Right atrium auricular region (tissue), 2 donors: ENCODE measurements around the gene SOX6. TPM values are rescaled to one million over a fixed set of nuclear protein-coding genes. Genes with fewer than 3 reads are reported as not detected.

Source experiments
- DNase-seq: peaks from one replicate; pipeline ENCODE4 v3.0.0-alpha.2; 2019; ENCODE audit warnings: low spot score
- H3K27ac ChIP-seq, 2 donors: fragments of 200-600 bp; sonication (generic); 1 replicate in 1 of 2; 2 replicates in 1 of 2; pipeline ENCODE4 v1.5.1; 2016 to 2019
- H3K27me3 ChIP-seq, 2 donors: fragments of 200-600 bp; sonication (generic); one replicate each; pipeline versions ENCODE4 v1.5.1 to v1.6.0; 2017 to 2019
- H3K36me3 ChIP-seq: fragments of 200-600 bp; sonication (generic); one replicate; pipeline ENCODE4 v1.5.1; 2016
- H3K4me1 ChIP-seq, 2 donors: fragments of 200-600 bp; sonication (generic); one replicate each; pipeline versions ENCODE4 v1.5.1 to v1.6.0; 2017 to 2019
- H3K4me3 ChIP-seq, 2 donors: fragments of 200-600 bp; sonication (generic); 1 replicate in 1 of 2; 2 replicates in 1 of 2; pipeline ENCODE4 v1.5.1; 2017 to 2019; ENCODE audit warnings: mild to moderate bottlenecking in 1 of 2, moderate library complexity in 1 of 2
- H3K9me3 ChIP-seq, 2 donors: fragments of 200-600 bp; sonication (generic); one replicate each; pipeline ENCODE4 v1.5.1; 2019
- CTCF ChIP-seq, 2 donors: fragments of 200-600 bp; sonication (generic); IDR thresholded peaks; one replicate each; pipeline ENCODE4 v1.5.1; 2019; ENCODE audit warnings: antibody characterized with exemption in 2 of 2
- total RNA-seq, 2 donors: library from RNA; depleted of rRNA; stranded (reverse); fragments of >200 nt; gene quantifications; one replicate each; pipeline ENCODE4 v1.1.0, GENCODE V29; 2016

Gene SOX6
- total RNA-seq, 2 donors from 2014 or later = 13.5 to 14.3 TPM

GRCh38 chr11:16364254-16364653 lies 7.9 kb upstream of the SOX6 start:
- Histone ChIP-seq H3K9me3 (no peaks in the 10 kb centered on the region), H3K27me3 (no peaks in the 10 kb centered on the region), H3K4me3 (no peak overlapping the region), H3K27ac (no peak overlapping the region), H3K36me3 (no peaks in the 10 kb centered on the region), H3K4me1 (peaks cover 0 to 31% of the 10 kb centered on the region in 2 donors)
- no peak for DNase-seq
- no peak for TF ChIP-seq CTCF (IDR thresholded peaks at IDR 0.05)

- Histone ChIP-seq H3K4me3 (no peak overlapping the region), H3K4me1 (peaks cover 0 to 31% of the 10 kb centered on the region in 2 donors), H3K27ac (no peak overlapping the region), H3K27me3 (no peaks in the 10 kb centered on the region), H3K9me3 (no peaks in the 10 kb centered on the region), H3K36me3 (no peaks in the 10 kb centered on the region)
- DNase-seq = no peak
- TF ChIP-seq CTCF (IDR thresholded peaks at IDR 0.05) = no peak
Observed at GRCh38 chr11:16363706-16364105, 7.4 kb upstream of the SOX6 start.

- peaks cover 0 to 46% of the 10 kb centered on the region in 2 donors for H3K4me1 ChIP-seq
- no peak overlapping the region for H3K27ac ChIP-seq
- H3K36me3 ChIP-seq = no peaks in the 10 kb centered on the region
- TF ChIP-seq CTCF (IDR thresholded peaks at IDR 0.05) = no peak
- H3K27me3 ChIP-seq = no peaks in the 10 kb centered on the region
- no peaks in the 10 kb centered on the region for H3K9me3 ChIP-seq
- DNase-seq = no peak
- no peak overlapping the region for H3K4me3 ChIP-seq
Observed at GRCh38 chr11:16361108-16361865, 4.9 kb upstream of the SOX6 start.

GRCh38 chr11:16359369-16359768 lies 3.0 kb upstream of the SOX6 start:
- no peak overlapping the region for H3K27ac ChIP-seq
- H3K4me1 ChIP-seq = peaks cover 0 to 37% of the 10 kb centered on the region in 2 donors
- no peak for DNase-seq

GRCh38 chr11:16358726-16359125 lies 2.4 kb upstream of the SOX6 start:
- no peak for DNase-seq
- Histone ChIP-seq H3K36me3 (no peaks in the 10 kb centered on the region), H3K27me3 (no peaks in the 10 kb centered on the region), H3K9me3 (no peaks in the 10 kb centered on the region), H3K27ac (no peak overlapping the region), H3K4me3 (no peak overlapping the region), H3K4me1 (peaks cover 0 to 31% of the 10 kb centered on the region in 2 donors)
- TF ChIP-seq CTCF (IDR thresholded peaks at IDR 0.05) = no peak

More at GRCh38 chr11:16359369-16359768, 3.0 kb upstream of the SOX6 start:
- Histone ChIP-seq H3K9me3 (no peaks in the 10 kb centered on the region), H3K4me3 (no peak overlapping the region), H3K27me3 (no peaks in the 10 kb centered on the region), H3K36me3 (no peaks in the 10 kb centered on the region)
- TF ChIP-seq CTCF (IDR thresholded peaks at IDR 0.05) = no peak

GRCh38 chr11:16357775-16358174 lies 1.4 kb upstream of the SOX6 start:
- Histone ChIP-seq H3K9me3 (no peaks in the 10 kb centered on the region), H3K36me3 (no peaks in the 10 kb centered on the region), H3K4me1 (peaks cover 0 to 29% of the 10 kb centered on the region in 2 donors), H3K4me3 (no peak overlapping the region), H3K27ac (no peak overlapping the region), H3K27me3 (no peaks in the 10 kb centered on the region)
- DNase-seq = no peak
- TF ChIP-seq CTCF (IDR thresholded peaks at IDR 0.05) = no peak
